Muscle layer of duodenum (tissue), 2 donors: ENCODE data around the gene YBX2.
A peak's percentile ranks its signal among the peaks of the same experiment; 100 is the strongest.

Experiments used
- H3K27ac ChIP-seq: one replicate; pipeline ENCODE4 v1.7.0; 2013; ENCODE audit warnings: mild to moderate bottlenecking, low read length
- H3K27me3 ChIP-seq: one replicate; pipeline ENCODE4 v1.7.0; 2013; ENCODE audit warnings: low read depth, mild to moderate bottlenecking, control low read depth, low read length
- H3K36me3 ChIP-seq, 2 donors: one replicate each; pipeline ENCODE4 v1.7.0; 2013; ENCODE audit warnings: low read length in 2 of 2, control low read depth in 1 of 2, mild to moderate bottlenecking in 1 of 2; ENCODE audit not compliant: insufficient read depth in 2 of 2, control insufficient read depth in 1 of 2
- H3K4me1 ChIP-seq, 2 donors: one replicate each; pipeline ENCODE4 v1.7.0; 2013; ENCODE audit warnings: low read length in 2 of 2, mild to moderate bottlenecking in 2 of 2, control low read depth in 1 of 2, moderate library complexity in 1 of 2; ENCODE audit not compliant: insufficient read depth in 2 of 2, control insufficient read depth in 1 of 2
- H3K4me3 ChIP-seq, 2 donors: one replicate each; pipeline ENCODE4 v1.7.0; 2013; ENCODE audit warnings: low read length in 2 of 2, low read depth in 1 of 2, mild to moderate bottlenecking in 1 of 2
- H3K9me3 ChIP-seq, 2 donors: one replicate each; pipeline ENCODE4 v1.7.0; 2013; ENCODE audit warnings: low read length in 2 of 2, control low read depth in 1 of 2, mild to moderate bottlenecking in 1 of 2; ENCODE audit not compliant: control insufficient read depth in 1 of 2
- donor health status: healthy.

YBX2 gene

DNA sequence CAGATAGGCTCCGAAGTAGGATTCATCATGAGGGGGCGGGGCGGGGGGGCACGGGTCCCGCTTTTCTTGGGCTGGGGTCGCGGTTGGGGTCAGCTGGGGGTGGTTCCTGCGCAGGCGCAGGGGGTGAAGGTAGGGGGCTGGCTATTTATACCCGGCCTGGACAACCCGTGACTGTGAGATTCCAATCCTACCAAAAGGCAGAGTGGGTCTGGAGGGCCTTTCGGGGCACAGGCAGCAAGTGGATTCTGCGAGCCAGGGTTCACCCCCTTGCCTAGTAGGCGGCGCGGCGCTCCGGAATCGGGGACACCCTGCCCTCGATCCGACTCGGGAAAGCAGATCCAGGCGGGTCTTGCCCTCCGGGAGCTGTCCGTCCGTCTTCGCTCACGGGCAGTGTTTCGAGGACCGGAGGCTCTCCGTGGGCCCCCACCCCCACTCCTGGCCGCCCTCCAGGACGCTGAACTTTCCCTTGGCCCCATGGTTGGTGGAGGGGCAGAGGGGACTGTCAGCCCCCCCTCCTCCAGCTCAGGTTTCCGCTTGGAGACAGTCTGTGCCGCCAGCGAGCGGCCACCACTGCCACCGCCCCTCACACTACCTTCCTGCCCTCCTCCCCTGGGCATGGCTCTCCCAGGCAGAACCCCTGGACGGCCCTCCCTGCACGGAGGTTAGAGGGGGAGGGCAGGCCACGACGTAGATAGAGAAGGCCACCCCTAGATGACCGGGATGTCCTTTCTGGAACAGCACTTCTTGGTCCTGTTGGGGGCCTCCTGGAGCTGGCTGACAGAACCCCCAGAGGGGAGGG is 12.3 kb downstream of the YBX2 start:
- Histone ChIP-seq H3K9me3 (no peaks in the 10 kb centered on the region), H3K27ac (peak overlapping the region; percentile 67), H3K27me3 (no peaks in the 10 kb centered on the region), H3K36me3 (peaks cover 3 to 25% of the 10 kb centered on the region in 2 donors), H3K4me1 (peaks cover 0 to 41% of the 10 kb centered on the region in 2 donors), H3K4me3 (peak overlapping the region; percentile 53 to 68)

DNA sequence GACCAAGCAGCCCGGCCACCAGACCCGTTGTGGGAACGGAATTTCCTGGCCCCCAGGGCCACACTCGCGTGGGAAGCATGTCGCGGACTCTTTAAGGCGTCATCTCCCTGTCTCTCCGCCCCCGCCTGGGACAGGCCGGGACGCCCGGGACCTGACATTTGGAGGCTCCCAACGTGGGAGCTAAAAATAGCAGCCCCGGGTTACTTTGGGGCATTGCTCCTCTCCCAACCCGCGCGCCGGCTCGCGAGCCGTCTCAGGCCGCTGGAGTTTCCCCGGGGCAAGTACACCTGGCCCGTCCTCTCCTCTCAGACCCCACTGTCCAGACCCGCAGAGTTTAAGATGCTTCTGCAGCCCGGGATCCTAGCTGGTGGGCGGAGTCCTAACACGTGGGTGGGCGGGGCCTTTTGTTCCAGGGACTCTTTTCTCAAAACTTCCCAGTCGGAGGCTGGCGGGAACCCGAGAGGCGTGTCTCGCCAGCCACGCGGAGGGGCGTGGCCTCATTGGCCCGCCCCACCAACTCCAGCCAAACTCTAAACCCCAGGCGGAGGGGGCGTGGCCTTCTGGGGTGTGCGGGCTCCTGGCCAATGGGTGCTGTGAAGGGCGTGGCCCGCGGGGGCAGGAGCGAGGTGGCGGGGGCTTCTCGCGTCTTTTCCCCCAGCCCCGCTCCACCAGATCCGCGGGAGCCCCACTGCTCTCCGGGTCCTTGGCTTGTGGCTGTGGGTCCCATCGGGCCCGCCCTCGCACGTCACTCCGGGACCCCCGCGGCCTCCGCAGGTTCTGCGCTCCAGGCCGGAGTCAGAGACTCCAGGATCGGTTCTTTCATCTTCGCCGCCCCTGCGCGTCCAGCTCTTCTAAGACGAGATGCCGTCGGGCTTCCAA is 13.1 kb downstream of the YBX2 start, which contains the start of gene SLC2A4:
TSS of gene SLC2A4 (plus strand) at position 645 of the 879 bp plus-strand sequence. CDS start at position 862, 217 bp downstream.
- H3K9me3 ChIP-seq = no peaks in the 10 kb centered on the region
- peak within 1 kb of the TSS; percentile 66 to 68 for H3K4me3 ChIP-seq
- H3K4me1 ChIP-seq = peaks cover 0 to 41% of the 10 kb centered on the region in 2 donors
- no peaks in the 10 kb centered on the region for H3K27me3 ChIP-seq
- peaks cover 3 to 21% of the 10 kb centered on the region in 2 donors for H3K36me3 ChIP-seq
- peak within 1 kb of the TSS; percentile 86 for H3K27ac ChIP-seq

DNA sequence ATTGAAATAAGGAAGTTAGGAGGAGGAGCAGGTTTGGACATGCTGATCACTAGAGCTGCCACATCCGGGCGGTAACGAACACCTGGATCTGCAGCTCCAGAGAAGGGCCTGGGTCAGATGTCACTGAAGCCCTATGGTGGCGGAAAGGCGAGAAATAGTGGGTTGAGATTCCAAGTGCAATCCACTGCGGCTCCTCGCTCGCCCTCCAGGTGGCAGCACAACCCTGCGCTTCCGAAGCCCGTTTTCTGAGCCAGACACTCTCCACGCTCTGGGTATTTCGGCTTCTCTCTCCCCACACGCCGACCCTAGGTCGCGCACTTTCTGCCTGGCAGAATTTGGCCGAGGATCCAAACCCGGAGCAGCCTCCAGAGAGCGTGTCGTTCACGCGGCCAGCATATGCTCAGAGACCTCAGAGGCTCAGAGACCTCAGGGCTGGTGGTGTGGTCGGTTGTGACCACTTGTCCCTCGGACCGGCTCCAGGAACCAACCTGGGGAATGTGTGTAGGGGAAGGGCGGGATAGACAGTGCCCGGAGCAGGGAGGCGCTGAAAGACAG is 13.8 kb downstream of the YBX2 start:
- Histone ChIP-seq H3K27me3 (no peaks in the 10 kb centered on the region), H3K9me3 (no peaks in the 10 kb centered on the region), H3K36me3 (peaks cover 3 to 18% of the 10 kb centered on the region in 2 donors), H3K4me3 (peak overlapping the region; percentile 66 to 68), H3K4me1 (peaks cover 0 to 41% of the 10 kb centered on the region in 2 donors), H3K27ac (peak overlapping the region; percentile 86)

DNA sequence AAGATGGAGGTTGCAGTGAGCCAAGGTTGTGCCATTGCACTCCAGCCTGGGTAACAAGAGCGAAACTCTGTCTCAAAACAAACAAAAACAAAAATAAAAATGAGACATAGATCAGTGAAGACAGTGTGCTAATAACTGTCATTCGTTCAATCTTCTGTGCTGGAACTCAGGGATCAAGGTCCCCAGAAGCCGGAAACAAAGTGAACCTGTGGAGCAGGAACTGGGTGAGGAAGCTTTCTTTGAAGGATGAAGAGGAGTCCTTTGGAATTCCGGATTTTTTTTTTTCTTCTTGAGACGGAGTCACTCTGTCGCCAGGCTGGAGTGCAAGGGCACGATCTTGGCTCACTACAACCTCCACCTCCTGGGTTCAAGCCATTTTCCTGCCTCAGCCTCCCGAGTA is 15.0 kb downstream of the YBX2 start:
- Histone ChIP-seq H3K9me3 (no peaks in the 10 kb centered on the region), H3K27me3 (no peaks in the 10 kb centered on the region)

DNA sequence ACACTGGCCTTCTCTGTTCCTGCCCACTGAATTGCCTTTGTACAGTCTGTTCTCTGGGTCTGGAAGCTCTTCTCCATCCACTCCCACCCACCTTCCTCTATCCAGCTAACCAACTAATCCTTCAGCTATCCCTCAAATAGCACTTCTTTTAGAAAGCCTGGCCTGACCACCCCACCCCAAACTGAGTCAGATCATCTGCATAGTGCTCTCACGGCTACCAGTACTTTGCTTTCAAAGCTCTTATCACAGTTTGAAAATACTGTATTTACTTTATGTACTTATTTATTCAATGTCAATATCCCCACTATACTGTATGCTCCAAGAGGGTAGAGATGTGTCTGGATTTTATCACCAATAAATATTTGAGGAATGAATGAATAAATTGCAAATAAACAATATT is 27.7 kb downstream of the YBX2 start:
- no peaks in the 10 kb centered on the region for H3K9me3 ChIP-seq
- no peaks in the 10 kb centered on the region for H3K36me3 ChIP-seq
- no peak overlapping the region for H3K4me3 ChIP-seq
- H3K27me3 ChIP-seq = peaks cover 22% of the 10 kb centered on the region
- H3K27ac ChIP-seq = no peak overlapping the region
- peaks cover 0 to 19% of the 10 kb centered on the region in 2 donors for H3K4me1 ChIP-seq

More for the DNA sequence above, 15.0 kb downstream of the YBX2 start:
- peaks cover 3 to 7% of the 10 kb centered on the region in 2 donors for H3K36me3 ChIP-seq
- H3K27ac ChIP-seq = no peak overlapping the region
- peaks cover 0 to 31% of the 10 kb centered on the region in 2 donors for H3K4me1 ChIP-seq
- no peak overlapping the region for H3K4me3 ChIP-seq

DNA sequence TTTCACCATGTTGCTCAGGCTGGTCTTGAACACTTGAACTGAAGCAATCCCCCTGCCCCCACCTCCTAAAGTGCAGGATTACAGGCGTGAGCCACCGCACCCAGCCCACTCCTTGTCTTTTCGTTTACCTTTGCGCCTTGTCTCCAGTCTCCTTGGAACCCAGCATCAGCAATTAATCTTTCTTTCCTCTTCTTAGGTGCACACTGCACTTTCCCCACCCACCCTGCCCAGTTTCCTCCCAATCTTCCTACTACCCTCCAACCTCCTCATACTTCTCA is 30.7 kb downstream of the YBX2 start:
- Histone ChIP-seq H3K4me3 (no peak overlapping the region), H3K36me3 (peaks cover 9% of the 10 kb centered on the region in 2 donors), H3K27ac (peak overlapping the region; percentile 88), H3K27me3 (peaks cover 28% of the 10 kb centered on the region), H3K9me3 (no peaks in the 10 kb centered on the region), H3K4me1 (peaks cover 0 to 32% of the 10 kb centered on the region in 2 donors)

DNA sequence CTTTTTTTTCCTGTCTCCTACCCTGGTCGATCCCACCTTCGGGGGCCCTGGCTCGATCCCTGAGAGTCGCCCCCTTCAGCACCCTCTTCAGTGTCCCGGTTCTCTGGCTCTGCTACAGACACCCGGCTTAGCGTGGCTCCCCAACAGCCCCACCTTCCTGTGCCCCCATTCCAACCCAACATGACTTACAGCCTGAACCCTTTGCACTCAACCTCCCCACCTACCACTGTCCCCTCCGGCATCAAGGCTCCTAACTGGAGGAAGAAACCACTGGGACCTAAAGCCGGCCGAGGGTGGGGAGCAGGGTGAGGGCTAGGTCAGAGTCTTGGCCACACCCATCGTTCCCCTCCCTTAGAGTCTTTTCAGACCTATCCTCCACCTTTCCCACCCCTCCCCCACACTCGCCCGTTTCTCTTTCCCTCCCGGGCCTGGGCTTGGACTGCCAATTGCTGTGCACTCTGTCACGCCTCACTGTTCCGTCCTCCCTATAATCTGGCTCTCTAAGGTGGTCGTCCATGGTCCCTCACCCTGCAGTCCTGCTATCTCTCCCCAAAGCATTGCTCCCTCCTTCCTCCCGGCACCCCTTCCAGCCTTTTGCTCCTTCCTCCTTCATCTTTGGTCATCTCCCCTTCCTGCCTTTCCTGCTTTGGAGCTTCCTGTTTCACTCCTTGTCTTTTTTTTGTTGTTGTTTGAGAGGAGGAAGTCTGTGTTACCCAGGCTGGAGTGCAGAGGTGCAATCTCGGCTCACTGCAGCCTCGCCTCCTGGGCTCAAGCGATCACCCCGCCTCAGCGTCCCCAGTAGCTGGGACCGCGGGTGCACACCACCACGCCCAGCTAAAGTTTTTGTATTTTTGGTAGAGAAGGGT is 31.3 kb downstream of the YBX2 start:
- Histone ChIP-seq H3K4me3 (peak overlapping the region; percentile 35 to 56), H3K9me3 (no peaks in the 10 kb centered on the region), H3K27ac (peak overlapping the region; percentile 88), H3K4me1 (peaks cover 0 to 32% of the 10 kb centered on the region in 2 donors), H3K36me3 (peaks cover 14% of the 10 kb centered on the region in 2 donors), H3K27me3 (peaks cover 28% of the 10 kb centered on the region)

DNA sequence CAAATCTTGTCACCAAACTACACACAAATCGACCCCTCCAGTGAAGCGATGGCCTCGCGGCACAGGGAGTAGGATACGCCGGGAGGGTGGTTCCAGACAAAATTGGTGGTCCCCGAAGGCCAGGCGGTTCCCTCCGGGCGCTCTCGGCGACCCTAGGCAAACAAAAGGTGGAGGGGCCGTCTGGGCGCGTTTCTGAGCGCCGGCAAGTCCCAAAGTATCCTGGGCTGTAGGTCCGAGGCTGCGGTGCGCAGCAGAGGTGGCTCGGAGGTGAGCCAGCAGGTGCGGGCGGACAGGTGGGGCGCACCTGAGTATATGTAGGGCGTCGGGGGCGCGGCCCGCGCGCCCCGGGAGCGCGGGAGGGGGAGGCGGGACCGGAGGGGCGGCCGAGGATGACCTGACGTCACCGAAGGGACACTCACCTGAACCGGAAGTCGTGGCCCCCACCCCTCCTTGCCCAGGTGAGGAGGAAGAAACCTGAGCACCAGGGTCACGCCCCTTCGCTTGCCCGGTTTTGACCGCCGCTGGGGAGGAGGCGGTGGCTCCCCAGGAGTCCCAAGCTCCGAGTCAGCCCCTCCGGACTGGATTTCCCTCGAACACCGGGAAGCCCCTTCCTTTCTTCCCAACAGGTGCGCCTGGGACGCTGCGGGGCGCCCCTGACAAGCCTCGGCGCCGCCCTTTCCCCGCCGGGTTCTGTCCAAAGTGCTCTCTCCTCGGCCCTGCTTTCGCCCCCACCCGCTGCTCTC is 32.1 kb downstream of the YBX2 start, which contains the start of gene CLDN7:
TSS of gene CLDN7 (minus strand) at position 287 of the 743 bp plus-strand sequence. CDS start 435 bp downstream, outside the sequence.
- peak within 1 kb of the TSS; percentile 56 to 60 for H3K4me3 ChIP-seq
- peaks cover 14 to 22% of the 10 kb centered on the region in 2 donors for H3K36me3 ChIP-seq
- H3K4me1 ChIP-seq = peaks cover 0 to 32% of the 10 kb centered on the region in 2 donors
- peaks cover 28% of the 10 kb centered on the region for H3K27me3 ChIP-seq
- H3K9me3 ChIP-seq = no peaks in the 10 kb centered on the region
- H3K27ac ChIP-seq = peak within 1 kb of the TSS; percentile 88

DNA sequence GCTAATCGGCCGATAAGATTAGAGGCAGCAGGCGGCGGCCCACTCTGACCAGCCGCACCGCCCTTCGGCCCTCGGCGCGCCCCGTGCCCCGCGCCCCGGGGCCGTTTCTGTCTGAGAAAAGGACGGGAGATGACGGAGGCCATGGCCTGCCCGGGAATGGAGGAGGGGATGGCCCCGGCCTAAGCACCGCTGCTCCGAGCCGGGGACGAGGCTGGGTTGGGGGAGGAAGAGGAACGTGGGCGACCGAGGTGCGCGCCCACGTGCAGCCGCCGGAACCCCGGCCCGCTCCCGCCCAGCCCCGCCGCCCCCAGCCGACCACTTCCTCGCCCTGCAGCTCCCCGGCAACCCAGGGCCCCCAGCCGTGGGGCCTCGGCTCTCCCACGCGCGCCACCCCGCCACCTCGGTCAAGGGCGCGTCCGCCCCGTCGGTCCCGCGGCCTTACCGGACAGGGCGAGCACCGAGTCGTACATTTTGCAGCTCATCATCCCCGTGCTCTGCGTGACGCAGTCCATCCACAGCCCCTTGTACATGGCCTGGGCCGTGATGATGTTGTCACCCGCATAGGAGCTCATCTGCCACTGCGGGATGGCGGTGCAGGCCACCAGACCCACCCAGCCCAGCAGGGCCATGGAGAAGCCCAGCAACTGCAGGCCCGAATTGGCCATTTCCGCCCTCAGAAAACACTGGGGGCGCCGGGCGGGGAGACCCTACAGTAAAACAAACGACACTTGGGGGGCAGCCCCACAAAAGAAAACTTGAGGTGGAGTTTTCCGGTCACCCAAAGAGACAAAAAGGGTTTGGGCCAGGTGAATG is 32.9 kb downstream of the YBX2 start:
- H3K4me1 ChIP-seq = peaks cover 0 to 32% of the 10 kb centered on the region in 2 donors

More for the DNA sequence above, 32.9 kb downstream of the YBX2 start:
- Histone ChIP-seq H3K27me3 (peaks cover 28% of the 10 kb centered on the region), H3K9me3 (no peaks in the 10 kb centered on the region), H3K36me3 (peaks cover 20 to 29% of the 10 kb centered on the region in 2 donors), H3K4me3 (peak overlapping the region; percentile 42 to 60), H3K27ac (peak overlapping the region; percentile 54)
